PC-9 (cell line): ENCODE measurements around the gene NTM.

ENCODE experiments used
- EZH2 ChIP-seq: fragments of 200-600 bp; sonication (generic); IDR thresholded peaks from 2 replicates; pipeline ENCODE4 v1.8.0; 2017; ENCODE audit warnings: antibody characterized with exemption, low read depth
- TF ChIP-seq, protein P1 (sequence below): fragments of 200-600 bp; sonication (generic); conservative IDR thresholded peaks from 2 replicates; pipeline ENCODE4 v1.6.1; 2017; ENCODE audit warnings: mixed run types, antibody characterized with exemption, mild to moderate bottlenecking, moderate library complexity

- TF ChIP-seq, protein P1, sequence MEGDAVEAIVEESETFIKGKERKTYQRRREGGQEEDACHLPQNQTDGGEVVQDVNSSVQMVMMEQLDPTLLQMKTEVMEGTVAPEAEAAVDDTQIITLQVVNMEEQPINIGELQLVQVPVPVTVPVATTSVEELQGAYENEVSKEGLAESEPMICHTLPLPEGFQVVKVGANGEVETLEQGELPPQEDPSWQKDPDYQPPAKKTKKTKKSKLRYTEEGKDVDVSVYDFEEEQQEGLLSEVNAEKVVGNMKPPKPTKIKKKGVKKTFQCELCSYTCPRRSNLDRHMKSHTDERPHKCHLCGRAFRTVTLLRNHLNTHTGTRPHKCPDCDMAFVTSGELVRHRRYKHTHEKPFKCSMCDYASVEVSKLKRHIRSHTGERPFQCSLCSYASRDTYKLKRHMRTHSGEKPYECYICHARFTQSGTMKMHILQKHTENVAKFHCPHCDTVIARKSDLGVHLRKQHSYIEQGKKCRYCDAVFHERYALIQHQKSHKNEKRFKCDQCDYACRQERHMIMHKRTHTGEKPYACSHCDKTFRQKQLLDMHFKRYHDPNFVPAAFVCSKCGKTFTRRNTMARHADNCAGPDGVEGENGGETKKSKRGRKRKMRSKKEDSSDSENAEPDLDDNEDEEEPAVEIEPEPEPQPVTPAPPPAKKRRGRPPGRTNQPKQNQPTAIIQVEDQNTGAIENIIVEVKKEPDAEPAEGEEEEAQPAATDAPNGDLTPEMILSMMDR, result no peak
- no peak for TF ChIP-seq EZH2
Measured at GRCh38 chr11:131976021-131976420, 605.6 kb downstream of the NTM start.
